SK-N-SH treated with all-trans-retinoic acid at 6 μM for 48 hours (cell line): ENCODE data around the gene PRC1.

ENCODE experiments used
- ESRRG ChIP-seq: fragments of 250-450 bp; sonication (Bioruptor Pico); IDR thresholded peaks from 2 replicates; pipeline ENCODE4 v1.6.1; 2021; ENCODE audit warnings: mild to moderate bottlenecking
- ISL1 ChIP-seq: fragments of 250-450 bp; sonication (Bioruptor Pico); IDR thresholded peaks from 2 replicates; pipeline ENCODE4 v2.1.2; 2022; ENCODE audit warnings: mild to moderate bottlenecking, moderate library complexity
- POU6F1 ChIP-seq: fragments of 250-450 bp; sonication (Bioruptor Pico); IDR thresholded peaks from 2 replicates; pipeline ENCODE4 v1.8.0; 2021; ENCODE audit warnings: low read depth, mild to moderate bottlenecking, moderate library complexity, borderline replicate concordance
- RARB ChIP-seq: fragments of 250-450 bp; sonication (Bioruptor Pico); IDR thresholded peaks from 2 replicates; pipeline ENCODE4 v1.8.0; 2021; ENCODE audit warnings: mild to moderate bottlenecking, moderate library complexity
- SNAI2 ChIP-seq: fragments of 250-450 bp; sonication (Bioruptor Pico); IDR thresholded peaks from 2 replicates; pipeline ENCODE4 v1.5.0; 2020; ENCODE audit warnings: mild to moderate bottlenecking, moderate library complexity
- ZFP3 ChIP-seq: fragments of 250-450 bp; sonication (Bioruptor Pico); IDR thresholded peaks from 2 replicates; pipeline ENCODE4 v1.5.0; 2020; ENCODE audit warnings: mild to moderate bottlenecking, moderate library complexity
- ZFP30 ChIP-seq: fragments of 450-650 bp; formaldehyde crosslinking; IDR thresholded peaks from 2 replicates; pipeline ENCODE4 v1.5.0; 2022; ENCODE audit warnings: mild to moderate bottlenecking, moderate library complexity
- TF ChIP-seq, protein P1 (sequence below): fragments of 250-450 bp; sonication (Bioruptor Pico); IDR thresholded peaks from 2 replicates; pipeline ENCODE4 v1.5.1; 2021; ENCODE audit warnings: mild to moderate bottlenecking, moderate library complexity
- TF ChIP-seq, protein P2 (sequence below): fragments of 250-450 bp; sonication (Bioruptor Pico); IDR thresholded peaks from 2 replicates; pipeline ENCODE4 v1.8.0; 2020; ENCODE audit warnings: mild to moderate bottlenecking, moderate library complexity, borderline replicate concordance
- TF ChIP-seq, protein P3 (sequence below): fragments of 250-450 bp; sonication (Bioruptor Pico); IDR thresholded peaks from 2 replicates; pipeline ENCODE4 v1.5.1; 2020; ENCODE audit warnings: low read depth, mild to moderate bottlenecking, moderate library complexity
- TF ChIP-seq, protein P4 (sequence below): fragments of 250-450 bp; sonication (Bioruptor Pico); IDR thresholded peaks from 2 replicates; pipeline ENCODE4 v1.5.0; 2020; ENCODE audit warnings: mild to moderate bottlenecking, moderate library complexity

DNA sequence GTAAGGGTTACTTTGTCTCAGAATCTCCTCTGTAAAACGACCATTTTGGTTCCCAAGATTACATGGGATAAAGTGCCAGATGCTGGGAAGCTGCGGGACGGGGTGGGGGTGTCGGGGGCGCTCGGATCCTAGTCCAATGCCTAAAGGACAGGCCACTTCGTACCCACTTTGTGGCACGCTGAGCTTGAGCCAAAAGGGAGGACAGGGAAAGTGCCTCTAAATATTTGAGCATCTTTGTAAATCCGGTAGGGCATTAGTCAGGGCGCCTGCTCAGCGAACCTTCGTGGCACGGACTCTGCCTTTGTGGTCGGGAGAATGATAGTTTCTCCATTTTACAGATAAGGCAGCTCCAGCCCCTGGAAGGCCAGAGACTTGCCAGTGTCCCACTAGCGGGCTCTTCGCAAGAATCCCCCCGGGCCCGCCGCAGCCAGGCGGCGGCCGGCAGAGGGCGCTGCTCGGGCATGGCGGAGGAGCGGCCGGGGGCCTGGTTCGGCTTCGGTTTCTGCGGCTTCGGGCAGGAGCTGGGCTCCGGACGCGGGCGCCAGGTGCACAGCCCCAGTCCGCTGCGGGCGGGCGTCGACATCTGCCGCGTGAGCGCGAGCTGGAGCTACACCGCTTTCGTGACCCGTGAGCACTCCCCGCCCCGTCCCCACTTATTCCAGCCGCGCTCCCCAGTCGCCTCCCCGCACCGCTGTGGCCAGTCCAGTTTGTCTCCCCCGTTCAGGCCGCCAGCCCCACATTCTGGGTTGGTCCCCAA lies 37.9 kb downstream of the PRC1 start:
- TF ChIP-seq POU6F1 (CRISPR knock-in tag): no peak
- TF ChIP-seq ZFP3 (CRISPR knock-in tag): no peak
- TF ChIP-seq, protein P1, sequence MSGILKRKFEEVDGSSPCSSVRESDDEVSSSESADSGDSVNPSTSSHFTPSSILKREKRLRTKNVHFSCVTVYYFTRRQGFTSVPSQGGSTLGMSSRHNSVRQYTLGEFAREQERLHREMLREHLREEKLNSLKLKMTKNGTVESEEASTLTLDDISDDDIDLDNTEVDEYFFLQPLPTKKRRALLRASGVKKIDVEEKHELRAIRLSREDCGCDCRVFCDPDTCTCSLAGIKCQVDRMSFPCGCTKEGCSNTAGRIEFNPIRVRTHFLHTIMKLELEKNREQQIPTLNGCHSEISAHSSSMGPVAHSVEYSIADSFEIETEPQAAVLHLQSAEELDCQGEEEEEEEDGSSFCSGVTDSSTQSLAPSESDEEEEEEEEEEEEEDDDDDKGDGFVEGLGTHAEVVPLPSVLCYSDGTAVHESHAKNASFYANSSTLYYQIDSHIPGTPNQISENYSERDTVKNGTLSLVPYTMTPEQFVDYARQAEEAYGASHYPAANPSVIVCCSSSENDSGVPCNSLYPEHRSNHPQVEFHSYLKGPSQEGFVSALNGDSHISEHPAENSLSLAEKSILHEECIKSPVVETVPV (CRISPR knock-in tag): no peak
- TF ChIP-seq, protein P2, sequence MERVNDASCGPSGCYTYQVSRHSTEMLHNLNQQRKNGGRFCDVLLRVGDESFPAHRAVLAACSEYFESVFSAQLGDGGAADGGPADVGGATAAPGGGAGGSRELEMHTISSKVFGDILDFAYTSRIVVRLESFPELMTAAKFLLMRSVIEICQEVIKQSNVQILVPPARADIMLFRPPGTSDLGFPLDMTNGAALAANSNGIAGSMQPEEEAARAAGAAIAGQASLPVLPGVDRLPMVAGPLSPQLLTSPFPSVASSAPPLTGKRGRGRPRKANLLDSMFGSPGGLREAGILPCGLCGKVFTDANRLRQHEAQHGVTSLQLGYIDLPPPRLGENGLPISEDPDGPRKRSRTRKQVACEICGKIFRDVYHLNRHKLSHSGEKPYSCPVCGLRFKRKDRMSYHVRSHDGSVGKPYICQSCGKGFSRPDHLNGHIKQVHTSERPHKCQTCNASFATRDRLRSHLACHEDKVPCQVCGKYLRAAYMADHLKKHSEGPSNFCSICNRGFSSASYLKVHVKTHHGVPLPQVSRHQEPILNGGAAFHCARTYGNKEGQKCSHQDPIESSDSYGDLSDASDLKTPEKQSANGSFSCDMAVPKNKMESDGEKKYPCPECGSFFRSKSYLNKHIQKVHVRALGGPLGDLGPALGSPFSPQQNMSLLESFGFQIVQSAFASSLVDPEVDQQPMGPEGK: no peak
- TF ChIP-seq, protein P3, sequence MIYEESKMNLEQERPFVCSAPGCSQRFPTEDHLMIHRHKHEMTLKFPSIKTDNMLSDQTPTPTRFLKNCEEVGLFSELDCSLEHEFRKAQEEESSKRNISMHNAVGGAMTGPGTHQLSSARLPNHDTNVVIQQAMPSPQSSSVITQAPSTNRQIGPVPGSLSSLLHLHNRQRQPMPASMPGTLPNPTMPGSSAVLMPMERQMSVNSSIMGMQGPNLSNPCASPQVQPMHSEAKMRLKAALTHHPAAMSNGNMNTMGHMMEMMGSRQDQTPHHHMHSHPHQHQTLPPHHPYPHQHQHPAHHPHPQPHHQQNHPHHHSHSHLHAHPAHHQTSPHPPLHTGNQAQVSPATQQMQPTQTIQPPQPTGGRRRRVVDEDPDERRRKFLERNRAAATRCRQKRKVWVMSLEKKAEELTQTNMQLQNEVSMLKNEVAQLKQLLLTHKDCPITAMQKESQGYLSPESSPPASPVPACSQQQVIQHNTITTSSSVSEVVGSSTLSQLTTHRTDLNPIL: no peak
- TF ChIP-seq, protein P4, sequence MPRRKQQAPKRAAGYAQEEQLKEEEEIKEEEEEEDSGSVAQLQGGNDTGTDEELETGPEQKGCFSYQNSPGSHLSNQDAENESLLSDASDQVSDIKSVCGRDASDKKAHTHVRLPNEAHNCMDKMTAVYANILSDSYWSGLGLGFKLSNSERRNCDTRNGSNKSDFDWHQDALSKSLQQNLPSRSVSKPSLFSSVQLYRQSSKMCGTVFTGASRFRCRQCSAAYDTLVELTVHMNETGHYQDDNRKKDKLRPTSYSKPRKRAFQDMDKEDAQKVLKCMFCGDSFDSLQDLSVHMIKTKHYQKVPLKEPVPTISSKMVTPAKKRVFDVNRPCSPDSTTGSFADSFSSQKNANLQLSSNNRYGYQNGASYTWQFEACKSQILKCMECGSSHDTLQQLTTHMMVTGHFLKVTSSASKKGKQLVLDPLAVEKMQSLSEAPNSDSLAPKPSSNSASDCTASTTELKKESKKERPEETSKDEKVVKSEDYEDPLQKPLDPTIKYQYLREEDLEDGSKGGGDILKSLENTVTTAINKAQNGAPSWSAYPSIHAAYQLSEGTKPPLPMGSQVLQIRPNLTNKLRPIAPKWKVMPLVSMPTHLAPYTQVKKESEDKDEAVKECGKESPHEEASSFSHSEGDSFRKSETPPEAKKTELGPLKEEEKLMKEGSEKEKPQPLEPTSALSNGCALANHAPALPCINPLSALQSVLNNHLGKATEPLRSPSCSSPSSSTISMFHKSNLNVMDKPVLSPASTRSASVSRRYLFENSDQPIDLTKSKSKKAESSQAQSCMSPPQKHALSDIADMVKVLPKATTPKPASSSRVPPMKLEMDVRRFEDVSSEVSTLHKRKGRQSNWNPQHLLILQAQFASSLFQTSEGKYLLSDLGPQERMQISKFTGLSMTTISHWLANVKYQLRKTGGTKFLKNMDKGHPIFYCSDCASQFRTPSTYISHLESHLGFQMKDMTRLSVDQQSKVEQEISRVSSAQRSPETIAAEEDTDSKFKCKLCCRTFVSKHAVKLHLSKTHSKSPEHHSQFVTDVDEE (CRISPR knock-in tag): no peak
- no peak for TF ChIP-seq ZFP30 (CRISPR knock-in tag)
- no peak for TF ChIP-seq SNAI2 (CRISPR knock-in tag)
- TF ChIP-seq RARB: no peak
- no peak for TF ChIP-seq ISL1 (CRISPR knock-in tag)
- TF ChIP-seq ESRRG: no peak
